ENCODE measurements around the gene SUMF2. TPM values are rescaled to one million over a fixed set of nuclear protein-coding genes. Genes with fewer than 3 reads are reported as not detected.
A peak's percentile ranks its signal among the peaks of the same experiment; 100 is the strongest.
"Not testable (repeated sequence)": the region's sequence is repeated elsewhere in the genome, so short reads cannot be mapped to it uniquely, and the experiment has no call there.

Gene SUMF2
- total RNA-seq, 1 donor from 2014 or later, result 33.5 TPM

DNA sequence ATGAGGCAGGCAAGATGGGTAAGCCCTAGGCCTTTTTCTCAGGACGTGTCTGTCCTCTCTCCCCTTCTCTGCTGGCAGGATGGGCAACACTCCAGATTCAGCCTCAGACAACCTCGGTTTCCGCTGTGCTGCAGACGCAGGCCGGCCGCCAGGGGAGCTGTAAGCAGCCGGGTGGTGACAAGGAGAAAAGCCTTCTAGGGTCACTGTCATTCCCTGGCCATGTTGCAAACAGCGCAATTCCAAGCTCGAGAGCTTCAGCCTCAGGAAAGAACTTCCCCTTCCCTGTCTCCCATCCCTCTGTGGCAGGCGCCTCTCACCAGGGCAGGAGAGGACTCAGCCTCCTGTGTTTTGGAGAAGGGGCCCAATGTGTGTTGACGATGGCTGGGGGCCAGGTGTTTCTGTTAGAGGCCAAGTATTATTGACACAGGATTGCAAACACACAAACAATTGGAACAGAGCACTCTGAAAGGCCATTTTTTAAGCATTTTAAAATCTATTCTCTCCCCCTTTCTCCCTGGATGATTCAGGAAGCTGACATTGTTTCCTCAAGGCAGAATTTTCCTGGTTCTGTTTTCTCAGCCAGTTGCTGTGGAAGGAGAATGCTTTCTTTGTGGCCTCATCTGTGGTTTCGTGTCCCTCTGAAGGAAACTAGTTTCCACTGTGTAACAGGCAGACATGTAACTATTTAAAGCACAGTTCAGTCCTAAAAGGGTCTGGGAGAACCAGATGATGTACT lies 15.5 kb downstream of the SUMF2 start:
- DNase-seq, result peak; percentile 86
- H3K4me3 ChIP-seq, result peak overlapping the region; percentile 23

DNA sequence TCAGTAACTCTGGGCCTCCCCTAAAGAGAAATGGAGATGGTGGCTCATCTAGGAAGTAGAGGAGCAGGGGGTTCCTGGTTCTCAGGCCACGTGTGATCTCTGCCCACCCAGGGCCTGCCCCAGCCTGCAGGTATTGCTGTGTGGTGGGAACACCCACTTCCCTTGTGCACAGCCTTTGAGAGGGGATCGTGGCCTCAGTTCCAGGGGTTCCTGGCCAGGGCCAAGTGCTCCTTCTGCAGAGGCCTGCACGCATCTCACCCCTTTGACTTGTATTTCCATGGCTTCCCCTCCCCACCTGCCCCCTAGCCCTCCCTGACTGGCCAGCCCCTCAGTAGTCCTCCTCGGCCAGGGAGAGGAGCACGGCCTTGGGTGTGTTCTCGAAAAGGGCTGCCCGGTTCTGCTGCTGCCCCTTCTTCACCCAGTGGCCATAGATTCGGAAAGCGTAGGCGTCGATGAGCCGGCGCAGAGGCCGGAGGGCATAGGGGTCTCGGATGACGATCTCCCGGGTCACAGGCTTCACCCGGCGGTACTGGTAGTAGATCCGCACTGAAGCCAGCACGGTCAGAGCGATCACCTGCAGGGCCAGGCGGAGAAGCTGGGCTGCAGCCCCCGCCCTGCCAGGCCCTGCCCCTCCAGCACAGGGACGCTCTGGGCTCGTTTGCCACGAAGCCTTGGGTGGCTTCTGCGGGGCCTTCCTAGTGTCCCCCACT lies 16.8 kb downstream of the SUMF2 start:
- Histone ChIP-seq H3K27ac (replicated peaks) (peak overlapping the region; percentile 95), H3K4me1 (peaks cover 59% of the 10 kb centered on the region), H3K36me3 (peaks cover 34% of the 10 kb centered on the region)
- H3K27me3 ChIP-seq (ENCODE audit: low read depth); intact Hi-C loops (cut with micrococcal nuclease); H3K9me3 ChIP-seq (replicated peaks); H3K4me3 ChIP-seq; DNase-seq: not testable (repeated sequence)

More for the DNA sequence above, 15.5 kb downstream of the SUMF2 start:
- H3K36me3 ChIP-seq, result peaks cover 25% of the 10 kb centered on the region
- H3K27ac ChIP-seq (replicated peaks), result peak overlapping the region; percentile 95
- no peaks in the 10 kb centered on the region for H3K27me3 ChIP-seq (ENCODE audit: low read depth)
- TF ChIP-seq, protein P1, sequence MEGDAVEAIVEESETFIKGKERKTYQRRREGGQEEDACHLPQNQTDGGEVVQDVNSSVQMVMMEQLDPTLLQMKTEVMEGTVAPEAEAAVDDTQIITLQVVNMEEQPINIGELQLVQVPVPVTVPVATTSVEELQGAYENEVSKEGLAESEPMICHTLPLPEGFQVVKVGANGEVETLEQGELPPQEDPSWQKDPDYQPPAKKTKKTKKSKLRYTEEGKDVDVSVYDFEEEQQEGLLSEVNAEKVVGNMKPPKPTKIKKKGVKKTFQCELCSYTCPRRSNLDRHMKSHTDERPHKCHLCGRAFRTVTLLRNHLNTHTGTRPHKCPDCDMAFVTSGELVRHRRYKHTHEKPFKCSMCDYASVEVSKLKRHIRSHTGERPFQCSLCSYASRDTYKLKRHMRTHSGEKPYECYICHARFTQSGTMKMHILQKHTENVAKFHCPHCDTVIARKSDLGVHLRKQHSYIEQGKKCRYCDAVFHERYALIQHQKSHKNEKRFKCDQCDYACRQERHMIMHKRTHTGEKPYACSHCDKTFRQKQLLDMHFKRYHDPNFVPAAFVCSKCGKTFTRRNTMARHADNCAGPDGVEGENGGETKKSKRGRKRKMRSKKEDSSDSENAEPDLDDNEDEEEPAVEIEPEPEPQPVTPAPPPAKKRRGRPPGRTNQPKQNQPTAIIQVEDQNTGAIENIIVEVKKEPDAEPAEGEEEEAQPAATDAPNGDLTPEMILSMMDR (IDR thresholded peaks at IDR 0.05; ENCODE audit: borderline replicate concordance), result peak; percentile 94
- no peaks in the 10 kb centered on the region for H3K9me3 ChIP-seq (replicated peaks)
- intact Hi-C loops (cut with micrococcal nuclease), result no loop called here
- H3K4me1 ChIP-seq, result peaks cover 60% of the 10 kb centered on the region

DNA sequence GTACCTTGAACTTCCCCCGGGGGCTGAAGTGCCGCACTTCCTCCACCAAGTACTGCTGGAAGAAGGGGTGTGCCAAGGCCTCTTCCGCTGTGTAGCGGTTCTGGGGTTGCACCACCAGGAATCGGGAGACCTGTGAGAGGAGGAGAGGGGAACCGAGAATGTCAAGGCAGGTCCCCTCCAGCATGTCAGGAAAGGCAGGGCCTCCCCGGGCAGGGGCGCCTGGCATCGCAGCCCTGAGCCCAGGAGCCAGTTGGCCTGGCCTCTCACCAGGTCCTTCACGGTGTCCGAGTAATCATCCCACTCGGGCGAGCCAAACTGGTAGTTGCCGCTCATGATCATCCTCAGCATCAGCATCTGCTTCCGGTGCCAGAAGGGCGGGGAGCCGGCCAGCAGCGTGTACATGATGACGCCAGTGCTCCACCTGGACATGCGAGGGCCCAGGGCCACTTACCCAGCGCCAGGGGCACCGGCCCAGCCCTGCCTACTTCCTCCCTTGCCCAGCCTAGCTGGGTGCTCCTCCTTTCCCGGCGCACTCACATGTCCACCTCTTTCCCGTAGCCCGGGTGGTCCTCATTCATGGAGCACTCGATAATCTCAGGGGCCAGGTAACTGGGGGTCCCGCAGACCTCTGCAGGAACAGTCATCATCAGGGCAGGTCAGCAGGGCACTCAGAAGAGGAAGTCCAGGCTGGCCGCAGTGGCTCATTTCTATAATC lies 17.7 kb downstream of the SUMF2 start:
- Histone ChIP-seq H3K27me3 (ENCODE audit: low read depth) (no peaks in the 10 kb centered on the region), H3K27ac (replicated peaks) (peak overlapping the region; percentile 95), H3K36me3 (peaks cover 43% of the 10 kb centered on the region), H3K4me3 (no peak overlapping the region), H3K9me3 (replicated peaks) (no peaks in the 10 kb centered on the region), H3K4me1 (peaks cover 59% of the 10 kb centered on the region)
- no peak for DNase-seq
- TF ChIP-seq, protein P1 (IDR thresholded peaks at IDR 0.05; ENCODE audit: borderline replicate concordance), result no peak
- intact Hi-C loops (cut with micrococcal nuclease), result no loop called here

DNA sequence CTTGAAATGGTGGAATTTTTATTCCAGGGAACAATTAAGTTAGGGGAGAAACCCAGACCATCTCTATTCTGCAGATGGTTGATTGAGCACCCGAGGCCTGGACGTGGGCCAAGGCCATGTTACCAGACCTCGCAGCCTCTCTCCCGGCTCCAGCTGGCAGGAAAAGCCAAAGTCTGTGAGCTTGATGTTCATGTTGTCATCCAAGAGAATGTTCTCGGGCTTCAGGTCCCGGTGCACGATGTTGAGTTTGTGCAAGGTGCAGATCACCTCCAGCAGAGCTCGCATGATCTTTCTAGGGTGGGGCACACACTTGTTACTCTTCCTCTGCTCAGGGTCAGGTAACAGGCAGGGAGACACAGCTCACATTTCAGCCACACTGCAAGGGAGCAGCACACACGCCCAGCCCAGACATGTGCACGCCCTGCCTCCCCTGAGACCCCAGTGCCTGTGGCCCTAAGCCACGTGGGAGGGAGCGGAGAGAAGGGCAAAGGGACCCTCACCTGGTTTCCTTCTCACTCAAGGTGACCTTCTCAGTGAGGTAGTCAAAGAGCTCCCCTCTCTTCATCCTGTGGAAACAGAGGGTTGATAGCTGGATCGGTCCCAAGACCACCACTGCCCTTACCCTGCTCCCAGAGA lies 19.2 kb downstream of the SUMF2 start:
- no peaks in the 10 kb centered on the region for H3K27me3 ChIP-seq (ENCODE audit: low read depth)
- DNase-seq, result peak; percentile 72
- TF ChIP-seq, protein P1 (IDR thresholded peaks at IDR 0.05; ENCODE audit: borderline replicate concordance), result no peak
- H3K9me3 ChIP-seq (replicated peaks), result no peaks in the 10 kb centered on the region
- H3K27ac ChIP-seq (replicated peaks), result peak overlapping the region; percentile 74
- intact Hi-C loops (cut with micrococcal nuclease), result no loop called here
- peaks cover 54% of the 10 kb centered on the region for H3K36me3 ChIP-seq
- no peak overlapping the region for H3K4me3 ChIP-seq
- H3K4me1 ChIP-seq, result peaks cover 56% of the 10 kb centered on the region

DNA sequence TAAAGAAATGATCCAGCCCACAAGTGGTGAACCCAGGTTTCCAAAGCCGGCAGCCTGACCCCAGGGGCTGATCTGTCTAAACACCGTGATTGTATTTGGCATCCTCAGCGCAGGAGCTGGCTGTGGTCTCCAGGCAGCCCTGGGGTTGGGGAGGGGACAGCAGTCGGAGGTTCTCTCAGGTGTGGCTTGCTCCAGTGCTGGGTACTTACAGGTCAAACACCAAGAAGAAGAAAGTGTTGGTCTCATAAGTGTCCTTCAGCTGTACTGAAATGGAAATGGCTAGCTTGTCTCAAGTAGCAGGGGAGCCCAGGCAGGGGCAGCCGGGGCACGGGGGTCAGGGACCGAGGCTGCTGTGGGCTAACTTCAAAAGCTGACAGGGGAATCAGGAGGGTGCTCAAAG lies 22.7 kb downstream of the SUMF2 start:
- intact Hi-C loops (cut with micrococcal nuclease), result no loop called here
- Histone ChIP-seq H3K27me3 (ENCODE audit: low read depth) (no peaks in the 10 kb centered on the region), H3K4me1 (peaks cover 32% of the 10 kb centered on the region), H3K36me3 (peaks cover 51% of the 10 kb centered on the region), H3K9me3 (replicated peaks) (no peaks in the 10 kb centered on the region), H3K4me3 (no peak overlapping the region), H3K27ac (replicated peaks) (no peak overlapping the region)
- no peak for DNase-seq
- TF ChIP-seq, protein P1 (IDR thresholded peaks at IDR 0.05; ENCODE audit: borderline replicate concordance), result no peak

All from left ventricle myocardium inferior (tissue), 1 donor.